IPS-NIHi11 (cell line): ENCODE measurements around the gene TOP2A.
"Not testable (repeated sequence)": the region's sequence is repeated elsewhere in the genome, so short reads cannot be mapped to it uniquely, and the experiment has no call there.

Experiments used
- DNase-seq: peaks from one replicate; pipeline ENCODE4 v3.0.0; 2012; ENCODE audit warnings: mixed read lengths, low spot score

Gene TOP2A

GRCh38 chr17:40432864-40433528, 15.3 kb upstream of the TOP2A start:
- DNase-seq = peak; percentile 3

DNA sequence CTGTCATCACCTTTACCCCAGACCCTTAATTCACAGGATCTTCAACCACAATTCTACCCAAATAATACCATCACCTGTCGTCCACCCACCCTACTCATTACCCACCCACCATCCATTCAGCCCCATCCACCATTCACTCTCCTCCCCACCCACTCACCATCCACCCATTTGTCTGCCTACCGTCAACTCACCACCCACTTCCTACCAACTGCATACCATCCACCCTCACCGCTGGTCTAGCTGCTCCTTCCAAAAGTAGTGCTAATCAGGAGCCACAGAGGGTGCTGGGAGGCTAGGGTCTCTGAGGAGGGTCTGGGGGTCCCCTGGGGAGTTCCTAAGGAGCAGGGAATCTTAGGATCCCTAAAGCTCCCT, 13.5 kb upstream of the TOP2A start:
- no peak for DNase-seq

DNA sequence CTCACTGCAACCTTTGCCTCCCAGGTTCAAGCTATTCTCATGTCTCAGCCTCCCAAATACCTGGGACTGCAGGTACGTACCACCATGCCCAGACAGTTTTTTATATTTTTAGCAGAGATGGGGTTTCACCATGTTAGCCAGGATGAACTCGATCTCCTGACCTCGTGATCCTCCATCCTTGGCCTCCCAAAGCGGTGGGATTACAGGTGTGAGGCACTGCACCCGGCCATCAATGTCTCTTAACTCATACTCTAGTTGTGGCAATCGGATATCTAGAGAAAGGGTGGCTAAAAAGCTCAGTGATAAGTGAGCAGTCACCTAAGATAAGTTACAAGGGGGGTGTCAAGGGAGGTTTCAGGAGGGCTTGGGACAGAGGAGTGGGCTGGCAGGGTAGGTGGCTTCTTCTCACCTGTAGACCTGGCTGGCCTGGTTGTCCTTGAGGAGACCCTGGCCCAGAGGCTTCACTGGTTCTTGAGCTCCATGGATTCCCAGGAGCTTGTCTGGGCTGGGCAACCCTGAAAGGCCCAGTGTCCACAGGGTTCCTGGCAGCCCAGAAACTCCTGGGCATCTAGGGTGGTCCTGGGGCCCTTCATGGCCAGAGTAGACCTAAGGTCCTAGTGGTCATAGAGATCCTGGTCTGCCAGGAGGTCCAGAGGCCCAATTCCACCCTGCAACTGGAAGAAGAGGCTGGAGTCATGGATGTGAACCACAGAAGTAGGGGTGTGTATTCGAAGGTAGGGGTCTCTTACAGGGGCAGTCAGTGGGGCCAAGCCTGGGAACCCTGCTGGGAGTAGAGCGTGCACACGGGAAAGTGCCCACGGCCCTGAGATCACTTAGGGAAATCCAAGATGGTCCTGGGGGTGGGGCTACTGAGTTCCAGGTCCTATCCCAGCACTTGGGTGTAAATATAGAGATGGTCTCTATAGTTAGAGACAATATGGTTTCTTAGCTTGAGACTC, 12.9 kb upstream of the TOP2A start:
- DNase-seq = no peak

DNA sequence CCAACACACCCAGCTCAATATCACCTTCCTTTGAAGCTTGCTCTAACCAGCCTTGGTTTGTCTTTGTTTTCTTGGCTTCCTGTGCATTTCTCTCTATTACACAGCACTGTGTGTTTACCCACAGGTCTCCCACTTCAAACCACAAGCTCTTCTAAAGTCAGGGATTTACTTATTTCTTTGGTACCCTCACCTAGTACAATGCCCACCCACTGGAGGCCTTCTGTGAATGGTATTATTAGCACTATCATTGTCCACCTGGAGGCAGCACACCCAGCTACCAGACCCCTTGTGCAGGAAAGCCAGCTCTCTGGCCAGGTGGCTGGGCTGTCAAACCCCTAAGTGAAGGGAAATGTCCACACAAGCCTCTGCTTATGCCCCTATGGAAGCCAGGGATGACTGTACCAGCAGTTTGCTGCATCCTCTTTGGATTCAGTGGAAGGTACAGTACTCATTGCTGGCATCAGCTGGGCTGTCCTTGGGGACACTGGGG, 9.4 kb upstream of the TOP2A start:
- no peak for DNase-seq

DNA sequence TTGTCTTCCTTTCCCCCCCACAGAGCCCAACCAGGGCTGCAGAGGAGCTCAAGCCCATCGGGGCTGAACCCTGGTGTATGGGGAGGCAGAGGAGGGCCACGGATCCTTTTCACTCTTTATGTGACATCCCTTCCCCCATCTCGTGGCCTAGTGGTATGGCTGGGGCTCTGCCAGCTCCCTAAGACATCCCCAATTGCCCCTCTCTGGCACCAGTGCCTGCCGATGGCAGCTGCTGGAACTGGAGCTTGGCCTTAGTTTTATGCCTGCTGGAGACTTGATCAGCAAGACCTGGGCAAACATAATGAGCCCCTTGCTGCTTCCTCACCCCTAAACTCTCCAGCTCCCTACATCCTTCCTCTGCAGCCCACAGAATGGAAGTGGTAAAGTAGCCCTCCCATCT, 8.0 kb upstream of the TOP2A start:
- no peak for DNase-seq

DNA sequence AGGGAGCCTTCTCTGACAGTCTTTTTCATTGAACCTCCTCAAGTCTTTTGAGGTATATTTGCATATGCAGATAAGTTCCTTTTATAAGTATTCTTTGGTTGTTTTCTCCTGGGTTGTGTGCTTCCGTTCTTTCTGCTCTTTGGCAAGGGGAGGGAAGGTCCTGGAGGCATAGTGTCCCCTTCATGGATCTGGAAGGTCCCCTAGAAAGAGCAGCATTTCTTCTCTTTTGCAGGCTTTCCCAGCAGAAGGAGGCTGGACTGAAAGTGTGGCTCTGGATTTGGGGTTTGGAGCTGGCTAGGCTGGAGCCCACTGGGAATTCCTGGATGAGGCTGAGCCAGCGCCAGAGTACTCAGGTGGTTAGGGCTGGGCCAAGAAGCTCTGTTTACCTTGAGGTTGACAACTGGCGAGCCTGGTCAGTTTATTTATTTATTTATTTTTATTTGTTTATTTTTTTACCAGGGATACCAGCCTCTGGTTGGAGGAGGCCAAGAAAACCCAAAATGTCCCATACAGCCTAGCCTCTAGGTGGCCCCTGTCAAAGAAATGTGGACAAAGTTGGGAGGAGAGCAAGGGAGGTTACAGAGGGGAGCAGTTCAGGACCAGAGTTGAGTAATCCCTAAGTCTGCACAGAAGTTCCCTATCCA, 5.4 kb upstream of the TOP2A start:
- DNase-seq = peak; percentile 61

DNA sequence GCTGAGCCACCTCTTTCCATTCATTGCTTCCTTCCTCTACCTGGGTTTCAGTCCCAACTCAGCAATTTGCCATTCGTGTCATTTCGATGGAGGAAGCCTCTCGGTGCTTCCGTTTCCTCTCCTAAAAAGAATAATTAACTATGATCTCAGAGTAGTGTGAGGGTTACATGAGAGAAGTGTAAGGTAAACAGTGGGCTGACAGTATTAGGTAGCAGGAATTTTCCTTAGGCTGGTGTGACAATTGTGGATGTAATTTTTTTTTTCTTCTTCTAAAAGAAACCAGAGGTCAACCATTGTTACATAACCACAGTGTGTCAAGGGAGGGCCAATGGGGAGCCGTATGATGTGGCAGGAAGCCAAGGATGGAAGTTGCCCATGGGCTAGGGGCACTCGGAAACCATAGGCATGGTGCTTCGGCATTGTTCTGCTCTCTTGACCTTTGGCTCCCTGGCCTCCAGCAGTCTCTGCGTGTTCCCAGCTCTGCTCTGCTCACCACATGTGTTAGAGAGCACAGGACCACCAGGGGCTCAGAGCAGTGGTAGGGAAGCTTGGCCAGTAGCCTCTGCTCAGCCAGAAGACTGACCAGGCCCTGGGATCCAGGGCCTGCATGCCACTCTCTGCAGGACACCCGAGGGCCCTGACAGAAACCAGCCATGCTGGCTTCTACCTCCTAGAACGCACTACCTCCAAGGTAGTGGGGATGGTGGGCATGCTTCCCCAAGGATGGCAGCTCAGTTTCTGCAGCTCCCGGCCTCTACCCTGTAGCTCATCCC, 2.0 kb upstream of the TOP2A start:
- no peak for DNase-seq

GRCh38 chr17:40418428-40418706, 671 bp upstream of the TOP2A start:
- DNase-seq = no peak

GRCh38 chr17:40417258-40417608, 463 bp downstream of the TOP2A start:
- peak; percentile 20 for DNase-seq

DNA sequence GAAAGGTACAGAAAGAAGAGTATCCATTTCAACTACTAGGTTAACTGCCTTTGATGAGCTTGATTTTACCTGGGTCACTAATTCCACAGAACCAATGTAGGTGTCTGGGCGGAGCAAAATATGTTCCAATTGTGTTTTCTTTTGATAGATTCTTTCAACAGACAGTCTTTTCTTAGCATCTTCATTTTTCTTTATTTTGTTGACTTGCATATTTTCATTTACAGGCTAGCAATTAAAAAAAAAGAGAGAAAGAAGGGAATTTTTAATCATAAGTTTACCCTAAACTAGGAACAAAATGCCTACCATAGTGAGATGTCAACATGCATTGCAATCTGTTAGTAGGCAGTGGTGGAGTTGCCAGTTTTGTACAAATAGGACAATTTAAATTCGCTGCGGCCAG, 1.0 kb downstream of the TOP2A start:
- no peak for DNase-seq

DNA sequence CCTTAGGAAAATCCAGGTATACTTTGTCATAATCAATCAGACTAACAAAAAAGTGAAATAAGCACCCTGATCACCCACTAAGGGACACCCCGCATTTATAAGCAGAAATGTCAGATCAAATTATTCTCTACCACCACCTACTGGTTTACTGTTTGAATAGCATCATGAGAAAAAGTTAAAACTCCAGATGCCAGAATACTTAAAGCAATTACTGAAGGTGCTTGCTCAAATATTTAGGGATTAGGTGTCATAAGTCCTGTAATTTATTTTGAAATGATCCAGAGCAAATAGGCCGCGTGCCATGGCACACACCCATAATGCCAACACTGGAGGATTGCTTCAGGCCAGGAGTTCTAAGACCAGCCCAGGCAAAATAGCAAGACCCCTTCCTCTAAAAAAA, 2.3 kb downstream of the TOP2A start:
- peak; percentile 37 for DNase-seq

DNA sequence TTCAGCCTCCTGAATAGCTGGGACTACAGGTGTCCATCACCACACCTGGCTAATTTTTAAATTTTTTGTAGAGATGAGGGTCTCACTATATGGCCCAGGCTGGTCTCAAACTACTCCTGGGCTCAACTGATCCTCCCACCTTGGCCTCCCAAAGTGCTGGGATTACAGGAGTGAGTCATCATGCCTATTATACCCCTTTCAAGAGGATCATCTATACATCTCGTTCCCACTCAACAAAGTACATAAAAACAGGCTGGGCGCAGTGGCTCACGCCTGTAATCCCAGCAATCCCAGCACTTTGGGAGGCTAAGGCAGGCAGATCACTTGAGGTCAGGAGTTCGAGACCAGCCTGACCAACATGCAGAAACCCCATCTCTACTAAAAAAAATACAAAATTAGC, 3.4 kb downstream of the TOP2A start:
- not testable (repeated sequence) for DNase-seq

- DNase-seq = no peak
Observed at GRCh38 chr17:40412880-40413279, 4.8 kb downstream of the TOP2A start.

GRCh38 chr17:40411821-40412220, 5.9 kb downstream of the TOP2A start:
- DNase-seq = no peak

GRCh38 chr17:40410082-40410481, 7.6 kb downstream of the TOP2A start:
- peak; percentile 23 for DNase-seq

GRCh38 chr17:40409540-40409939, 8.2 kb downstream of the TOP2A start:
- DNase-seq = not testable (repeated sequence)

DNA sequence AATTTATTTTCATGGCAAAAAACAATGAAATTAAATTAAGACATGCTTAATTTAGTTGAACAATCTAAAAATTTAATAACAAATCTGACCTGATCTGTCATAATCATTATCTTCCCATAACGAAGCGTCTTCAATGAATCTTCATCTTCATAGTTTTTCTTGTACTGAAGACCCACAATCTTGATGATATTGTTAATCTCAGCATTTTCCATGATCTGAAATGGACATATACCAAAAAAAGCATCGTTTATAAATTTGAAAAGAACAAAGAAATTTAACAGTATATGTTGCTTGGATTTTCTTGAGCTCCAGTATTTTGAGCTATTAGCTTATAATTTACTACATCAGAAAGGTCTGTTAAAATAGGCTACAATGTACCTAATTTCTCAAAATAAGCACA, 10.2 kb downstream of the TOP2A start:
- DNase-seq = no peak

DNA sequence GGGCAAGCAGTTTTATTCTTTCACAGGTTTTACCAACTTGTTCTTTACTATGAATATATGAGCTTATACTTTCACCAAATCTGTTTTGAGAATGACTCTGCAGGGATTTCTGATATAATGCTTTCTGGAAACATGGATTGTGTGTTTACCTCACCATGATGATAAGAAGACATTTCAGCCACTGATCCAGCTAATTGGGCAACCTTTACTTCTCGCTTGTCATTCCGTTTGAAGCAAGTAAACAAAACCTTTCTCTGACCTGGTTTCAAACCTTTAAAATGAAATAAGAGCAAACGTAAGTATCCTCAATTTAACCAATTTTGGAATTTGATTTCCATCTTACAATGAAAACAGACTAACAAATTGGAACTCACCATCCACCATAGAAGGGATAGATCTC, 13.7 kb downstream of the TOP2A start:
- no peak for DNase-seq

- no peak for DNase-seq
Observed at GRCh38 chr17:40402668-40403067, 15.0 kb downstream of the TOP2A start.

- DNase-seq = peak; percentile 46
Observed at GRCh38 chr17:40399185-40399584, 18.5 kb downstream of the TOP2A start.

DNA sequence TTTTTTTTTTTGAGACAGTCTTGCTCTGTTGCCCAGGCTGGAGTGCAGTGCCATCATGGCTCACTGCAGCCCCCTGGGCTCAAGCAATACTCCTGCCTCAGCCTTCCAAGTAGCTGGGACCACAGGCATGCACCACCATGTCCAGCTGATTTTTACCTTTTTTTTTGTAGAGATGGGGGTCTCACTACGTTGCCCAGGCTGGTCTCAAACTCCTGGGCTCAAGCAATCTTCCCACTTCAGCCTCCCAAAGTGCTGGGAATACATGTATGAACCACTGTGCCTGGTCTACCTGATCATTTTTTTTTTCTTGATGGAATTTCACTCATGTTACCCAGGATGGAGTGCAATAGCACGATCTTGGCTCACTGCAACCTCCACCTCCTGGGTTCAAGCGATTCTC, 31.1 kb downstream of the TOP2A start:
- not testable (repeated sequence) for DNase-seq

DNA sequence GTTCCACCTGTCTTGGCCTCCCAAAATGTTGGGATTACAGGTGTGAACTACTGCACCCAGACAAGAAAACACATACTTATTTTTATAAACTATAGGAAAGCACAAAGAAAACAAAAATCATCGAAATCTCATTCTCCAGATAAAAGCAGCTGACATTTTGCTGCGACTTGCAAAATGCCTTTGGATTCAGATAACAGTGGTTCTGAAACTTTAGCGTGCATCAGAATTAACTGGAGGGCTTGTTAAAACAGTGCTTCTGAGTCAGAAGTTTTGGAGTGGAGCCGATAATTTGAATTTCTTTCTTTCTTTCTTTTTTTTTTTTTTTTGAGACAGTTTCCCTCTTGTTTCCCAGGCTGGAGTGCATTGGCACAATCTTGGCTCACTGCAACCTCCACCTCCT, 35.4 kb downstream of the TOP2A start:
- DNase-seq = no peak
